Psoas muscle (tissue), 8 donors: ENCODE measurements around the gene TAF4. TPM values are rescaled to one million over a fixed set of nuclear protein-coding genes. Genes with fewer than 3 reads are reported as not detected.

Experiments used
- ATAC-seq, 4 donors: fragments of 200-7000 bp; cut with Tn5 transposase; one replicate each; pipeline ENCODE4 v1.9.1; 2020; ENCODE audit warnings: moderate library complexity in 3 of 4, mild to moderate bottlenecking in 2 of 4
- DNase-seq, 2 donors: peaks; one replicate each; pipeline ENCODE4 v3.0.0-alpha.2; 2020
- H3K27ac ChIP-seq: fragments of 200-600 bp; one replicate; pipeline ENCODE4 v1.8.0; 2022
- H3K27me3 ChIP-seq, 3 donors: fragments of 200-600 bp in 1 of 3; one replicate each; pipeline versions ENCODE4 v1.6.1 to v1.8.0; 2013 to 2022; ENCODE audit warnings: low read length in 2 of 3, mild to moderate bottlenecking in 2 of 3, moderate library complexity in 1 of 3; ENCODE audit not compliant: insufficient read depth in 3 of 3
- H3K36me3 ChIP-seq, 2 donors: fragments of 200-600 bp in 1 of 2; one replicate each; pipeline versions ENCODE4 v1.6.1 to v1.8.0; 2013 to 2022; ENCODE audit warnings: low read depth in 1 of 2, mild to moderate bottlenecking in 1 of 2, moderate library complexity in 1 of 2; ENCODE audit not compliant: insufficient read depth in 1 of 2
- H3K4me1 ChIP-seq: fragments of 200-600 bp; one replicate; pipeline ENCODE4 v1.8.0; 2022
- H3K4me3 ChIP-seq: fragments of 200-600 bp; one replicate; pipeline ENCODE4 v1.8.0; 2022; ENCODE audit warnings: mild to moderate bottlenecking
- H3K9me3 ChIP-seq: fragments of 200-600 bp; one replicate; pipeline ENCODE4 v1.8.0; 2022
- WGBS, 3 donors: extraction: QIAGEN DNeasy Blood & Tissue Kit; methylation state at CpG; one replicate each; pipeline versions ENCODE4 v1.1.6 to v1.1.7; 2013; 5-methylcytosine and 5-hydroxymethylcytosine counted together
- intact Hi-C, 2 donors: fragments of 100-400 bp; cut with DNase I; formaldehyde crosslinking; loops; one replicate each; pipeline versions ENCODE4 v1.11.0 to v1.14.2; 2022
- polyA plus RNA-seq, 3 donors: library from polyadenylated mRNA; stranded (reverse); fragments of 200-250 nt; gene quantifications; one replicate each; pipeline ENCODE4 v1.2.3, GENCODE V29; 2013
- total RNA-seq, 4 donors: library from RNA; stranded (reverse); fragmentation: NEBNext Ultra II Directional in 2 of 4; extraction: Animal tissue kit (Norgen Biotek cat#: 25700) in 2 of 4; gene quantifications; one replicate each; pipeline versions ENCODE4 v1.2.1 to v1.2.4, GENCODE V29; 2021 to 2023
- TF ChIP-seq, protein P1 (sequence below): fragments of 200-600 bp; IDR thresholded peaks from one replicate; pipeline ENCODE4 v1.8.0; 2022; ENCODE audit warnings: antibody characterized with exemption
- donor health status: healthy with polysubstance abuse.
- donor health status: DM: no; HTN: no; CAD: no; lungs with moderate emphysema.
- donor health status: Bipolar disorder and iron deficiency.
- donor health status: healthy.
- donor health status: DM: yes; HTN: yes; CAD: no.
- donor health status: DM: no; HTN: no; CAD: no.
- donor health status: DM: no; HTN: no; CAD: no.
- donor health status: DM: yes; HTN: yes; CAD: no.

TAF4 gene
- total and polyA plus RNA-seq, 7 donors, result 2.8 to 17.7 (median 10.7) TPM

GRCh38 chr20:62101078-62101477, 35.4 kb upstream of the TAF4 start:
- no peak for DNase-seq
- Histone ChIP-seq H3K27me3 (peaks cover 0 to 7% (median 0%) of the 10 kb centered on the region in 3 donors), H3K27ac (no peak overlapping the region), H3K36me3 (no peaks in the 10 kb centered on the region), H3K4me1 (no peaks in the 10 kb centered on the region), H3K9me3 (peaks cover 6% of the 10 kb centered on the region), H3K4me3 (no peak overlapping the region)
- WGBS, 3 donors, result 81 to 93% (median 92%) methylated on average over 4 of the region's 4 CpGs
- TF ChIP-seq, protein P1, sequence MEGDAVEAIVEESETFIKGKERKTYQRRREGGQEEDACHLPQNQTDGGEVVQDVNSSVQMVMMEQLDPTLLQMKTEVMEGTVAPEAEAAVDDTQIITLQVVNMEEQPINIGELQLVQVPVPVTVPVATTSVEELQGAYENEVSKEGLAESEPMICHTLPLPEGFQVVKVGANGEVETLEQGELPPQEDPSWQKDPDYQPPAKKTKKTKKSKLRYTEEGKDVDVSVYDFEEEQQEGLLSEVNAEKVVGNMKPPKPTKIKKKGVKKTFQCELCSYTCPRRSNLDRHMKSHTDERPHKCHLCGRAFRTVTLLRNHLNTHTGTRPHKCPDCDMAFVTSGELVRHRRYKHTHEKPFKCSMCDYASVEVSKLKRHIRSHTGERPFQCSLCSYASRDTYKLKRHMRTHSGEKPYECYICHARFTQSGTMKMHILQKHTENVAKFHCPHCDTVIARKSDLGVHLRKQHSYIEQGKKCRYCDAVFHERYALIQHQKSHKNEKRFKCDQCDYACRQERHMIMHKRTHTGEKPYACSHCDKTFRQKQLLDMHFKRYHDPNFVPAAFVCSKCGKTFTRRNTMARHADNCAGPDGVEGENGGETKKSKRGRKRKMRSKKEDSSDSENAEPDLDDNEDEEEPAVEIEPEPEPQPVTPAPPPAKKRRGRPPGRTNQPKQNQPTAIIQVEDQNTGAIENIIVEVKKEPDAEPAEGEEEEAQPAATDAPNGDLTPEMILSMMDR, result no peak
- no peak for ATAC-seq
- intact Hi-C loops, result no loop called here

DNA sequence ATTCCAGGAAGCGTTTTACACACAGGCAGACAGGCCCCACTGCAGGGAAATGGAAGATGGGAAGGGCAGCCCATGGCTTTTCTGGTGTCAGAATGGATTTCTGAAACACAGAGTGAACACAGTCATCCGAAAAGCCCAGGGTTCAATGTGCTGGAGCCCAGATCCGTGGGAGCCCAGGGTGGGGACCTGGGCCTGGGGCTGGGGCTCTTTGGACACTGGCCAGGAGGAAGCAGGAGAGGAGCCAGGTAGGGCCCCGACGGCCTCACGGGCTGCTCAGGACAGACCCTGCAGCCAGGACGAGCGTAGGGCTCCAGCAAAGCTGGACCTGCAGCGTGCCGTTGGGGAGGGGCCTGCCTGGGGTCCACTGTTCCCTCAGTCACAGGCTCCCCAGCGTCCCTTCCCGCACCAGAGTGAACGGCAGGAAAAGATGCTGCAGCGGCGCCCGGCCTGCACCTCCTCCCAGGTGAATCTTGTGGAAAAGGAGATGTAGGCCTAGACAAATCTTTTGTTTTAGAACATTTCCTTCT, 32.3 kb upstream of the TAF4 start:
- H3K27ac ChIP-seq, result no peak overlapping the region
- 71 to 78% (median 71%) methylated on average over 16 of the region's 16 CpGs for WGBS, 3 donors
- peaks cover 6% of the 10 kb centered on the region for H3K9me3 ChIP-seq
- no peak for DNase-seq
- H3K4me3 ChIP-seq, result no peak overlapping the region
- no peaks in the 10 kb centered on the region for H3K4me1 ChIP-seq
- TF ChIP-seq, protein P1, result no peak
- H3K27me3 ChIP-seq, result peaks cover 0 to 7% (median 0%) of the 10 kb centered on the region in 3 donors
- intact Hi-C loops, result no loop called here
- no peaks in the 10 kb centered on the region for H3K36me3 ChIP-seq
- ATAC-seq, result no peak

DNA sequence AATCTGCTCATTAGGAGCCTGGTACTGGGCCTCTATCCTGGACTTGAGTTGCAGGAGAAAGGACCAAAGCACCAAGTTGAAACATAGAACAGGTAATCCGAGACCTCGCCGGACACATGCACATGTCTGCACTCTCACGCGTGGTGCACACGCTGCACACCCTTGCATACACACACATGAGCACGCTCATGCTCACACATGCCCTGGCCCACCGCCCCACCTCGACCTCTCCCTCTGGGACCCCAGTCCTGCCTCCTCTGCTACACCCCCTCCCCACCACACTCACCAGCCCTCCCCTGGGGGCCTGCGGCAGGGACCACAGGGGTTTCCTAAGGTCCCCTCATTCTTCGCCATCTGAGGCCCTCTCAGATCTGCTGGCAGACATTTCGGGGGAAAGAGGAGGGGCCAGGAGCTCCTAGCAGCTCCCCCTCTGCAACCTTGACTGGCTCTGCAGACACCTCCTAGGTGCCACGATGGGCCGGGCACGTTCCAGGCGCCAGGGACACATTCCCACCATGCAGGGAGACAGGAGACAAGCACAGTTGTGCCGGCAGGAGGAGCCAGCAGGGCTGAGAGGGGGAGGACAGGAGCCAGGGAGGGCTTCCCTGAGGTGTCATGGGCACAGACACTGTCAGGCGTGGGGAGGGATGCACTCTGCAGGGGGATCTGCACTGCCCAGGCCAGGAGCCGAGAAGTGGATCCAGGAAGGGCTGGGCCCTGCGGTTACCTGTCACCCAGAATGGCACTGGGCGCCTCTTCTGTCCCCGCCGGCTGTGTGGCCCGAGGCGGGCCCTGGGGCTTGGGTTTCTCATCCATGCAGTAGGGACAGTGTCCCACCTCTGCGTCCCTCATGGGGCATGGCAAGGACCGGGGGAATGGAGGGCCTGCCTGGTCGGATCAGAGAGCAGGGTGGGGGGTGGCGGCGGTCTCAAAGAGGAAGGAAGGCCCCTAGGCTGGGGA, 31.0 kb upstream of the TAF4 start:
- Histone ChIP-seq H3K4me3 (no peak overlapping the region), H3K4me1 (no peaks in the 10 kb centered on the region), H3K27me3 (peaks cover 0 to 3% (median 0%) of the 10 kb centered on the region in 3 donors), H3K36me3 (no peaks in the 10 kb centered on the region), H3K27ac (no peak overlapping the region), H3K9me3 (peaks cover 6% of the 10 kb centered on the region)
- ATAC-seq (no peak), DNase-seq (no peak)
- 86 to 90% (median 88%) methylated on average over 27 to 30 of the region's 30 CpGs for WGBS, 3 donors
- intact Hi-C loops, result no loop called here
- TF ChIP-seq, protein P1, result no peak

DNA sequence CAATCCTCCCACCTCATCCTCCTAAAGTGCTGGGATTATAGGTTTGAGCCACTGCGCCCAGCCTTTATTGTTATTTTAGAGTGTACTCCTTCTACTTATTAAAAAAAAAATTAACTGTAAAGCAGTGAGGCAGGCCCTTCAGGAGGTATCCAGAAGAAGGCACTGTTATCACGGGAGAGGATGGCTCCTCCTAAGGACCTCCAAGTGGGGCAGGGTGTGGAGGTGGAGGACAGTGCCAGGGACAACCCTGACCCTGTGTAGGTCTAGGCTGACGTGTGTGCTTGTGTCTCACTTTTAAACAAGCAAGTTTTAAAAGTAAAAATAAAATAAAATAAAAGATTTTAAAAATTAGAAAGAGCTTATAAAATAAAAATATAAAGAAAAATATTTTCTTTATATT, 23.7 kb upstream of the TAF4 start:
- Histone ChIP-seq H3K27me3 (no peaks in the 10 kb centered on the region), H3K4me1 (no peaks in the 10 kb centered on the region), H3K9me3 (no peaks in the 10 kb centered on the region), H3K27ac (no peak overlapping the region), H3K36me3 (no peaks in the 10 kb centered on the region), H3K4me3 (no peak overlapping the region)
- WGBS, 3 donors, result 35 to 47% (median 37%) methylated on average over 3 of the region's 3 CpGs
- TF ChIP-seq, protein P1, result peak; percentile 22
- DNase-seq (peak in 1 of 2 donors; percentile 69), ATAC-seq (peak; percentile 55 to 91 (median 86))
- intact Hi-C loops, result no loop called here
